H1 (cell line): ENCODE measurements around the gene EEF1G. TPM values are rescaled to one million over a fixed set of nuclear protein-coding genes. Genes with fewer than 3 reads are reported as not detected.

Source experiments
- CTCF ChIA-PET: fragments of 300-600 bp; sonication (Branson Sonifier 250); formaldehyde crosslinking; loops from one replicate; lab custom pipeline; 2021; ENCODE audit not compliant: partially characterized antibody; lab: Charles Lee
- POLR2A ChIA-PET: fragments of 300-600 bp; sonication (Branson Sonifier 250); formaldehyde crosslinking; loops from one replicate; lab custom pipeline; 2021; ENCODE audit warnings: inconsistent platforms; ENCODE audit not compliant: partially characterized antibody; lab: Charles Lee
- DNase-seq, 2 experiments: peaks; one replicate each; pipeline versions ENCODE4 v3.0.0 to v3.0.0-alpha.2; 2010 to 2022; ENCODE audit warnings: low spot score in 2 of 2, low read depth in 1 of 2, mixed read lengths in 1 of 2
- FAIRE-seq: peaks from 2 replicates; lab custom pipeline; 2011; peaks lifted over from hg19 to GRCh38; lab: Jason Lieb, UNC
- H2AFZ ChIP-seq: 2 replicates; pipeline ENCODE4 v1.8.1; 2012; ENCODE audit warnings: low read length, inconsistent platforms
- H2AK5ac ChIP-seq: 2 replicates; pipeline ENCODE4 v1.6.1; 2013; ENCODE audit warnings: low read depth, low read length
- H2BK120ac ChIP-seq: replicated peaks from 2 replicates; pipeline ENCODE3; 2013; ENCODE audit warnings: low read depth, low read length, inconsistent platforms
- H2BK12ac ChIP-seq: 2 replicates; pipeline ENCODE4 v1.6.1; 2013; ENCODE audit warnings: low read depth, low read length
- H2BK15ac ChIP-seq: 2 replicates; pipeline ENCODE4 v1.6.1; 2013; ENCODE audit warnings: low read length
- H2BK20ac ChIP-seq: 2 replicates; pipeline ENCODE4 v1.6.1; 2013; ENCODE audit warnings: low read length
- H2BK5ac ChIP-seq: 2 replicates; pipeline ENCODE4 v1.6.1; 2013; ENCODE audit warnings: low read depth, low read length
- H3K14ac ChIP-seq: 2 replicates; pipeline ENCODE4 v1.6.1; 2013; ENCODE audit warnings: inconsistent platforms; ENCODE audit not compliant: insufficient read length
- H3K18ac ChIP-seq: 2 replicates; pipeline ENCODE4 v1.6.1; 2013; ENCODE audit warnings: low read length; ENCODE audit errors: extremely low read depth
- H3K23ac ChIP-seq: 2 replicates; pipeline ENCODE4 v1.6.1; 2013; ENCODE audit warnings: inconsistent platforms; ENCODE audit not compliant: insufficient read length
- H3K23me2 ChIP-seq: 2 replicates; pipeline ENCODE4 v1.6.1; 2013; ENCODE audit warnings: low read depth, low read length
- H3K27ac ChIP-seq: 2 replicates; pipeline ENCODE4 v1.6.1; 2011; ENCODE audit warnings: low read depth, low read length, inconsistent platforms
- H3K27me3 ChIP-seq, 4 experiments: replicated peaks in 1 of 4; 1 replicate in 1 of 4; 2 replicates in 3 of 4; pipeline versions ENCODE4 v1.6.1 to v1.8.1; 2011 to 2013; ENCODE audit warnings: low read length in 3 of 4, mild to moderate bottlenecking in 3 of 4, inconsistent platforms in 2 of 4, mixed read lengths in 2 of 4, moderate library complexity in 1 of 4; ENCODE audit not compliant: control insufficient read depth in 3 of 4, insufficient read depth in 3 of 4; ENCODE audit errors: extremely low read depth in 1 of 4
- H3K36me3 ChIP-seq, 4 experiments: 2 replicates each; pipeline versions ENCODE4 v1.6.1 to v1.8.1; 2011 to 2013; ENCODE audit warnings: mild to moderate bottlenecking in 4 of 4, low read length in 3 of 4, moderate library complexity in 2 of 4, control low read depth in 1 of 4, inconsistent platforms in 1 of 4; ENCODE audit not compliant: insufficient read depth in 4 of 4, control insufficient read depth in 2 of 4
- H3K4ac ChIP-seq: replicated peaks from 2 replicates; pipeline ENCODE3; 2013; ENCODE audit warnings: low read length, low read depth, mixed read lengths, inconsistent platforms; ENCODE audit not compliant: insufficient read length
- H3K4me1 ChIP-seq, 4 experiments: replicated peaks in 1 of 4; 1 replicate in 1 of 4; 2 replicates in 3 of 4; pipeline versions ENCODE4 v1.6.1 to v1.8.1; 2011 to 2013; ENCODE audit warnings: low read length in 3 of 4, inconsistent platforms in 2 of 4, mixed read lengths in 1 of 4; ENCODE audit not compliant: insufficient read depth in 4 of 4, control insufficient read depth in 3 of 4
- H3K4me2 ChIP-seq, 2 experiments: 2 replicates each; pipeline versions ENCODE4 v1.6.1 to v1.8.1; 2011 to 2013; ENCODE audit warnings: low read depth in 2 of 2, low read length in 2 of 2, control low read depth in 1 of 2, inconsistent platforms in 1 of 2, mild to moderate bottlenecking in 1 of 2; ENCODE audit not compliant: insufficient read depth in 1 of 2
- H3K4me3 ChIP-seq, 4 experiments: fragments of 200-600, 300-600 bp in 1 of 4; sonication (generic), shearing (Covaris generic), sonication (Bioruptor Twin) in 1 of 4; 2 replicates each; pipeline versions ENCODE4 v1.5.1 to v1.8.1; 2011 to 2016; ENCODE audit warnings: low read length in 4 of 4, low read depth in 3 of 4, control low read depth in 2 of 4, inconsistent platforms in 2 of 4, mild to moderate bottlenecking in 2 of 4, mixed read lengths in 1 of 4, moderate library complexity in 1 of 4; ENCODE audit not compliant: insufficient read depth in 2 of 4; ENCODE audit errors: extremely low read depth in 1 of 4
- H3K56ac ChIP-seq: replicated peaks from 2 replicates; pipeline ENCODE3; 2013; ENCODE audit warnings: low read depth, mild to moderate bottlenecking, mixed read lengths, low read length, inconsistent platforms; ENCODE audit not compliant: insufficient read length
- H3K79me1 ChIP-seq: 2 replicates; pipeline ENCODE4 v1.6.1; 2013; ENCODE audit warnings: low read depth, low read length, control low read depth
- H3K79me2 ChIP-seq, 2 experiments: 2 replicates each; pipeline versions ENCODE4 v1.6.1 to v1.8.1; 2012 to 2013; ENCODE audit warnings: low read length in 2 of 2, mild to moderate bottlenecking in 2 of 2, inconsistent platforms in 1 of 2; ENCODE audit not compliant: insufficient read depth in 2 of 2, control insufficient read depth in 1 of 2
- H3K9ac ChIP-seq, 4 experiments: replicated peaks in 1 of 4; 1 replicate in 1 of 4; 2 replicates in 3 of 4; pipeline versions ENCODE4 v1.6.1 to v1.8.1; 2011 to 2013; ENCODE audit warnings: low read depth in 3 of 4, low read length in 3 of 4, control low read depth in 2 of 4, mild to moderate bottlenecking in 2 of 4, moderate library complexity in 2 of 4, inconsistent platforms in 1 of 4; ENCODE audit errors: extremely low read depth in 1 of 4
- H3K9me3 ChIP-seq, 2 experiments: 2 replicates each; pipeline versions ENCODE4 v1.6.1 to v1.8.1; 2012 to 2013; ENCODE audit warnings: mild to moderate bottlenecking in 2 of 2, moderate library complexity in 2 of 2, control low read depth in 1 of 2, inconsistent platforms in 1 of 2, low read depth in 1 of 2, low read length in 1 of 2, mixed read lengths in 1 of 2; ENCODE audit not compliant: insufficient read depth in 2 of 2
- H4K20me1 ChIP-seq, 2 experiments: replicated peaks in 1 of 2; 2 replicates each; pipeline versions ENCODE3 to v1.8.1; 2011 to 2013; ENCODE audit warnings: inconsistent platforms in 2 of 2, low read length in 2 of 2, mild to moderate bottlenecking in 1 of 2; ENCODE audit not compliant: insufficient read depth in 2 of 2, control insufficient read depth in 1 of 2
- H4K5ac ChIP-seq: 2 replicates; pipeline ENCODE4 v1.6.1; 2013; ENCODE audit warnings: low read length, low read depth, mixed read lengths, inconsistent platforms; ENCODE audit not compliant: insufficient read length
- H4K8ac ChIP-seq: 2 replicates; pipeline ENCODE4 v1.8.0; 2013; ENCODE audit warnings: mild to moderate bottlenecking, moderate library complexity, low read length, inconsistent platforms; ENCODE audit not compliant: insufficient read depth; ENCODE audit errors: extremely low read depth
- H4K91ac ChIP-seq: replicated peaks from 2 replicates; pipeline ENCODE3; 2013; ENCODE audit warnings: low read length, mixed read lengths, inconsistent platforms; ENCODE audit not compliant: insufficient read length
- CBX5 ChIP-seq: fragments of 300-800, 300-1000 bp; sonication (generic); IDR thresholded peaks from 2 replicates; pipeline ENCODE4 v1.7.1; 2016; ENCODE audit warnings: antibody characterized with exemption, low read length, low read depth
- CREB1 ChIP-seq: IDR thresholded peaks from 2 replicates; pipeline ENCODE4 v1.6.1; 2012; ENCODE audit warnings: inconsistent platforms
- EGR1 ChIP-seq: IDR thresholded peaks from 2 replicates; pipeline ENCODE4 v1.6.1; 2011; ENCODE audit warnings: low read depth, low read length, borderline replicate concordance
- EZH2 ChIP-seq: fragments of 200-600 bp; sonication (generic); IDR thresholded peaks from 2 replicates; pipeline ENCODE4 v1.7.1; 2012; ENCODE audit warnings: low read depth, mild to moderate bottlenecking, moderate library complexity, low read length, inconsistent platforms; ENCODE audit not compliant: severe bottlenecking
- KDM1A ChIP-seq: fragments of 200-600, 300-600 bp; sonication (generic); IDR thresholded peaks from 2 replicates; pipeline ENCODE4 v1.7.1; 2016; ENCODE audit warnings: mild to moderate bottlenecking, low read length, borderline replicate concordance
- PHF8 ChIP-seq: fragments of 200-600 bp; sonication (generic); conservative IDR thresholded peaks from 2 replicates; pipeline ENCODE4 v1.7.1; 2012; ENCODE audit warnings: low read depth, mild to moderate bottlenecking, inconsistent platforms, low read length, moderate library complexity
- POLR2AphosphoS5 ChIP-seq: IDR thresholded peaks from 2 replicates; pipeline ENCODE4 v1.6.1; 2011; ENCODE audit warnings: low read depth, low read length
- RNF2 ChIP-seq: fragments of 200-900, 300-1000 bp; sonication (generic); IDR thresholded peaks from 2 replicates; pipeline ENCODE4 v1.7.1; 2016; ENCODE audit warnings: borderline replicate concordance, low read depth, mild to moderate bottlenecking, antibody characterized with exemption, low read length; ENCODE audit not compliant: poor library complexity, severe bottlenecking; ENCODE audit errors: missing control alignments
- TAF1 ChIP-seq: IDR thresholded peaks from 2 replicates; pipeline ENCODE4 v1.6.1; 2011; ENCODE audit warnings: mild to moderate bottlenecking, low read depth, low read length
- TCF12 ChIP-seq: IDR thresholded peaks from 2 replicates; pipeline ENCODE4 v1.6.1; 2011; ENCODE audit warnings: low read depth, mild to moderate bottlenecking, low read length
- YY1 ChIP-seq: IDR thresholded peaks from 2 replicates; pipeline ENCODE4 v1.6.1; 2011; ENCODE audit warnings: low read depth, mild to moderate bottlenecking, low read length
- WGBS, 2 experiments: shearing (Covaris generic) in 1 of 2; methylation state at CpG; one replicate each; pipeline versions ENCODE4 v1.1.6 to v1.1.7; 2013 to 2015; ENCODE audit warnings: low lambda C conversion rate in 2 of 2, mixed read lengths in 2 of 2, inconsistent platforms in 1 of 2, low coverage in 1 of 2, missing lambda C conversion rate in 1 of 2; ENCODE audit not compliant: insufficient replicate concordance in 2 of 2, insufficient coverage in 1 of 2, insufficient read length in 1 of 2; ENCODE audit errors: extremely low coverage in 1 of 2, missing lambda C conversion rate in 1 of 2; 5-methylcytosine and 5-hydroxymethylcytosine counted together
- polyA plus RNA-seq, 7 experiments: library from polyadenylated mRNA; depleted of rRNA in 3 of 7; stranded (reverse) in 5 of 7; unstranded in 2 of 7; fragments of >200 nt in 5 of 7; fragments of 200-250 nt in 2 of 7; gene quantifications; 1 replicate in 5 of 7; 2 replicates in 1 of 7; 4 replicates in 1 of 7; pipeline versions ENCODE4 v1.2.1 to v1.2.3, GENCODE V29; 2011 to 2013; ENCODE audit warnings: missing spikeins in 2 of 7, mixed read lengths in 2 of 7
- total RNA-seq: library from RNA; stranded (reverse); fragmentation: NEBNext Ultra II Directional; extraction: Animal tissue kit (Norgen Biotek cat#: 25700); gene quantifications from 2 replicates; pipeline ENCODE4 v1.2.1, GENCODE V29; 2021
- TF ChIP-seq, protein P1 (sequence below): IDR thresholded peaks from 2 replicates; pipeline ENCODE4 v1.6.1; 2012; ENCODE audit warnings: inconsistent platforms

Gene EEF1G
- total and polyA plus RNA-seq, 2 of the 8 experiments (the other 6 are each of a cell fraction or from before 2014, with no cell fraction given), result 1,627 to 1,996 TPM

DNA sequence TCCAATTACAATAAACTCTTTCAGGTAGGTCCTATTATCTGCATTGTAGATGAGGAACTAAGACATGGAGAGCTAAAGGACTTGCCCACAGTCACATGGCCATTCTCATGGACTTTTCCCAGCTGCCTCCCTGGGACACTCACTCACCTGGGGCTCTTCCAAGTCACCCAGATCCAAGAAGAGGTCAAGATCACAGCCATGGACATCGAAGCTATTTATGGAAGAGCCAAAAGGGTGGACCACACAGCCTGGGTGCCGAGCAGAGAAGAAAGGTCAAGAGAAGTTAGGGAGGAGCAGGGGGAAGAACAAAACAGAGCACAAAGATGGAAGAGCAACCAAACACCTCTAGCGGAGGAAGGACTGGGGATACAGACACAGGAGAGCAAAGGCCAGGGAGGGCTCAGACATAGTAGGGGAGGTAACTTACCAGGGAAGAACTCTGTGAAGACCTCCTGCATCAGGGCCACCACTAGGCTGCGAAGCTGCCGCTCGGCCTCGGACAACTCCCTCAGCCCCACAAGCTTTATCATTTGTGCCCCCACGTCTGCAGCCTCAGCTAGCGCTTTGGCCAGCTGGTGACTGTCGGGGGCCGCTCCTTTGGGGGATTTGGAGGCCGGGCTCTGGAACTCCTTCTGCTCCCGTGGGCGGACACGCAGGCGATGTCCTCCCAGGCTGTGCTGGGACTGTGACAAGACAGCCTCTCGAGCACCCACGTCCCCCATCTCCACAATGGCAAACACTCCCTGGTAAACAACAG, 7.4 kb upstream of the EEF1G start:
- WGBS, 2 experiments, result 93% methylated on average over 18 of the region's 18 CpGs; no CpG with 5 or more reads in 1 of the 2 experiments
- Histone ChIP-seq H2BK15ac (no peak overlapping the region), H3K23ac (no peak overlapping the region), H3K4me1 (no peaks in the 10 kb centered on the region), H2BK20ac (no peak overlapping the region), H3K79me1 (peaks cover 5% of the 10 kb centered on the region; the same call in 1 of the 2 replicates), H3K9me3 (no peaks in the 10 kb centered on the region), H4K91ac (no peak overlapping the region), H2BK12ac (no peak overlapping the region), H2BK5ac (no peak overlapping the region), H4K8ac (no peak overlapping the region), H3K14ac (no peak overlapping the region), H3K4ac (no peak overlapping the region), H4K20me1 (peaks cover 0 to 1% of the 10 kb centered on the region in 2 experiments), H2AFZ (no peak overlapping the region), H3K56ac (no peak overlapping the region), H3K4me3 (no peak overlapping the region), H3K36me3 (peaks cover 5 to 27% (median 17%) of the 10 kb centered on the region in 4 experiments), H3K27me3 (no peaks in the 10 kb centered on the region), H3K18ac (no peak overlapping the region), H2AK5ac (no peak overlapping the region), H3K4me2 (no peak overlapping the region), H3K27ac (no peak overlapping the region), H2BK120ac (no peak overlapping the region), H3K79me2 (0 out of 4 replicates have a peak, but pooled peaks cover 0 to 1% of the 10 kb centered on the region in 2 experiments), H4K5ac (no peak overlapping the region), H3K9ac (no peak overlapping the region), H3K23me2 (no peaks in the 10 kb centered on the region)
- ChIA-PET CTCF (interaction anchor here (0.7 kb wide), 1 partner anchor 13 kb away, joined by 3 read pairs; no protein-coding TSS in a partner anchor), POLR2A (interaction anchor here (0.9 to 1.3 kb wide), 4 partner anchors 9 to 16 kb away, joined by 3 to 11 read pairs (median 4); partner anchors contain the start of gene TUT1)
- no peak for FAIRE-seq
- DNase-seq, result no peak
- TF ChIP-seq KDM1A (no peak), RNF2 (no peak), CREB1 (no peak), TAF1 (no peak), TCF12 (no peak), EZH2 (no peak), CBX5 (no peak), EGR1 (no peak), POLR2AphosphoS5 (no peak), YY1 (no peak), PHF8 (no peak)
- TF ChIP-seq, protein P1, sequence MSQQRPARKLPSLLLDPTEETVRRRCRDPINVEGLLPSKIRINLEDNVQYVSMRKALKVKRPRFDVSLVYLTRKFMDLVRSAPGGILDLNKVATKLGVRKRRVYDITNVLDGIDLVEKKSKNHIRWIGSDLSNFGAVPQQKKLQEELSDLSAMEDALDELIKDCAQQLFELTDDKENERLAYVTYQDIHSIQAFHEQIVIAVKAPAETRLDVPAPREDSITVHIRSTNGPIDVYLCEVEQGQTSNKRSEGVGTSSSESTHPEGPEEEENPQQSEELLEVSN, result no peak
